ENCODE results near the gene PRSS3. TPM values are rescaled to one million over a fixed set of nuclear protein-coding genes. Genes with fewer than 3 reads are reported as not detected.

PRSS3 gene
- total RNA-seq, 1 experiment from 2014 or later: 1.8 TPM

- Mint-ChIP-seq H3K27me3 (ENCODE audit: low read depth) (peaks cover 5% of the 10 kb centered on the region), H3K9me3 (peaks cover 13% of the 10 kb centered on the region), H3K4me1 (peaks cover 13% of the 10 kb centered on the region), H3K36me3 (peaks cover 6% of the 10 kb centered on the region; the same call in 1 of the 2 replicates), H3K4me3 (no peak overlapping the region), H3K27ac (no peak overlapping the region)
- DNase-seq (ENCODE audit: low spot score) (no peak), ATAC-seq (no peak)
- TF ChIP-seq NR1H2 (CRISPR knock-in tag; IDR thresholded peaks at IDR 0.05): no peak
- no peak for TF ChIP-seq PRRX2 (CRISPR knock-in tag; IDR thresholded peaks at IDR 0.05)
- TF ChIP-seq ZNF219 (CRISPR knock-in tag; IDR thresholded peaks at IDR 0.05; ENCODE audit: borderline replicate concordance): no peak
- no peak for TF ChIP-seq ETV6 (CRISPR knock-in tag; IDR thresholded peaks at IDR 0.05)
- no peak for TF ChIP-seq GTF2I (CRISPR knock-in tag; conservative IDR thresholded peaks at IDR 0.05)
- no peak for TF ChIP-seq ZNF396 (CRISPR knock-in tag; IDR thresholded peaks at IDR 0.05; ENCODE audit: borderline replicate concordance)
- no peak for TF ChIP-seq RELA (CRISPR knock-in tag; IDR thresholded peaks at IDR 0.05; ENCODE audit: borderline replicate concordance)
- TF ChIP-seq CBFB (CRISPR knock-in tag; IDR thresholded peaks at IDR 0.05; ENCODE audit: low read depth): no peak
- no peak for TF ChIP-seq AFF4 (CRISPR knock-in tag; IDR thresholded peaks at IDR 0.05; ENCODE audit: borderline replicate concordance)
- TF ChIP-seq ARID4B (CRISPR knock-in tag; IDR thresholded peaks at IDR 0.05; ENCODE audit: borderline replicate concordance): no peak
- TF ChIP-seq PREB (CRISPR knock-in tag; IDR thresholded peaks at IDR 0.05; ENCODE audit: borderline replicate concordance): no peak
- TF ChIP-seq NFYB (CRISPR knock-in tag; conservative IDR thresholded peaks at IDR 0.05; ENCODE audit: low read depth): no peak
- no peak for TF ChIP-seq ZMAT4 (CRISPR knock-in tag; IDR thresholded peaks at IDR 0.05)
- TF ChIP-seq JAZF1 (CRISPR knock-in tag; IDR thresholded peaks at IDR 0.05): no peak
- no peak for TF ChIP-seq STAT6 (CRISPR knock-in tag; conservative IDR thresholded peaks at IDR 0.05; ENCODE audit: low read depth)
- no peak for TF ChIP-seq ZNF671 (CRISPR knock-in tag; IDR thresholded peaks at IDR 0.05)
- no peak for TF ChIP-seq ZNF121 (CRISPR knock-in tag; IDR thresholded peaks at IDR 0.05)
- no peak for TF ChIP-seq FOXP4 (CRISPR knock-in tag; IDR thresholded peaks at IDR 0.05)
- POLR2A ChIA-PET: no interaction called here
- CTCF ChIA-PET: interaction anchor here (5.0 kb wide), 1 partner anchor 19 kb away, joined by 27 read pairs; no protein-coding TSS in a partner anchor
Measured at GRCh38 chr9:33797837-33798236, 2.5 kb downstream of the PRSS3 start.

All from WTC11 (cell line).